Prostate gland (tissue), 2 donors: ENCODE results near the gene ACAD11.

Experiments
- CTCF ChIP-seq, 4 experiments: fragments of 200-600 bp in 2 of 4; fragments of 450-650 bp in 2 of 4; sonication (generic) in 2 of 4; IDR thresholded peaks; 1 replicate in 3 of 4; 2 replicates in 1 of 4; pipeline ENCODE4 v1.5.1; 2016 to 2019; ENCODE audit warnings: antibody characterized with exemption in 4 of 4, mild to moderate bottlenecking in 2 of 4, moderate library complexity in 2 of 4
- POLR2A ChIP-seq: fragments of 450-650 bp; IDR thresholded peaks from one replicate; pipeline ENCODE4 v1.6.1; 2016; ENCODE audit warnings: antibody characterized with exemption, mild to moderate bottlenecking
- POLR2AphosphoS5 ChIP-seq: sonication (generic); formaldehyde crosslinking; IDR thresholded peaks from one replicate; pipeline ENCODE4 v1.6.1; 2017; ENCODE audit warnings: antibody characterized with exemption

- TF ChIP-seq CTCF (IDR thresholded peaks at IDR 0.05) (no peak), POLR2A (no peak), POLR2AphosphoS5 (no peak)
Measured at GRCh38 chr3:132616780-132617179, 42.8 kb downstream of the ACAD11 start.
